Testis (tissue), 2 donors: ENCODE results near the gene NDFIP1.

Source experiments
- POLR2A ChIP-seq: fragments of 450-650 bp; IDR thresholded peaks from one replicate; pipeline ENCODE4 v1.6.1; 2017; ENCODE audit warnings: antibody characterized with exemption, mild to moderate bottlenecking, moderate library complexity
- TF ChIP-seq, protein P1 (sequence below), 3 experiments: fragments of 450-650 bp in 2 of 3; fragments of 200-600 bp in 1 of 3; sonication (generic) in 1 of 3; IDR thresholded peaks; one replicate each; pipeline ENCODE4 v1.5.1; 2016 to 2019; ENCODE audit warnings: antibody characterized with exemption in 3 of 3, mild to moderate bottlenecking in 2 of 3, moderate library complexity in 1 of 3

DNA sequence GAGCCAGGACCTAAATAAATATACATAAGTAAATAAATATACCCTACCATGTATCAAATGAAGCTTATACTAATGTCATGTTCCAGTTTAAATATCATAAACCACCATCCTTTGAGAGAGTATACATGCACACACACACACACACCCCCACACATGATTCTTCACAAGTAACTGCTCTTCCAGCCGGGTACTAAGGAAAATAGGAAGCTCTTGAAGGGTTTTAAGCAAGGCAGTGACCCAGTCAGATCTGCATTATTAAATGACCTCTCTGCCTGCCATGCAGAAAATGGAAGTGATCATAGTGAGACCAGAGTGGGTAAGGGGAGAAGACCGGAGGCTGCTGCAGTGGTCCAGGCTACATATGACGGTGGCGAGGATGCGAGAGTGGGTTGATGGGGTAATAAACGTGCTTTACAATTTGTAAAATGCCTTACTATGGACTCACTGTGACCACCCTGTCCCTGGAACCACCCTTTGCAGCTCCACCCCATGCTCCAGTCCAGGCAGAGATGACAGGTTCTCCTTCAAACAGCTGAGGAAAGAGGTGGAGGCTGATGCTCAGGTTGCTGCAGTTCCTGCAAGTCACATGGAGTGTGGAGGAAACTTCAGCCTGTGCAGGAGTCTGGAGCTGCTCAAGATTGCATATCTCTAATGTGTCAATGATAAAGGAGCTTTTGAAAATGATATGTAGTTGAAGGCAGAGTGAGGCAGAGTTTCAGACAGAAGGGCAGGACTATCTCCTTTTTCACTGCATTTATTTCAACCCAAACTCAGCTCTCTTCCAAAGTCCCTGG, 38.8 kb upstream of the NDFIP1 start:
- TF ChIP-seq, protein P1, sequence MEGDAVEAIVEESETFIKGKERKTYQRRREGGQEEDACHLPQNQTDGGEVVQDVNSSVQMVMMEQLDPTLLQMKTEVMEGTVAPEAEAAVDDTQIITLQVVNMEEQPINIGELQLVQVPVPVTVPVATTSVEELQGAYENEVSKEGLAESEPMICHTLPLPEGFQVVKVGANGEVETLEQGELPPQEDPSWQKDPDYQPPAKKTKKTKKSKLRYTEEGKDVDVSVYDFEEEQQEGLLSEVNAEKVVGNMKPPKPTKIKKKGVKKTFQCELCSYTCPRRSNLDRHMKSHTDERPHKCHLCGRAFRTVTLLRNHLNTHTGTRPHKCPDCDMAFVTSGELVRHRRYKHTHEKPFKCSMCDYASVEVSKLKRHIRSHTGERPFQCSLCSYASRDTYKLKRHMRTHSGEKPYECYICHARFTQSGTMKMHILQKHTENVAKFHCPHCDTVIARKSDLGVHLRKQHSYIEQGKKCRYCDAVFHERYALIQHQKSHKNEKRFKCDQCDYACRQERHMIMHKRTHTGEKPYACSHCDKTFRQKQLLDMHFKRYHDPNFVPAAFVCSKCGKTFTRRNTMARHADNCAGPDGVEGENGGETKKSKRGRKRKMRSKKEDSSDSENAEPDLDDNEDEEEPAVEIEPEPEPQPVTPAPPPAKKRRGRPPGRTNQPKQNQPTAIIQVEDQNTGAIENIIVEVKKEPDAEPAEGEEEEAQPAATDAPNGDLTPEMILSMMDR (IDR thresholded peaks at IDR 0.05): no peak
- no peak for TF ChIP-seq POLR2A
